Osteocyte (in vitro differentiated cells): ENCODE results near the gene SUMF1. TPM values are rescaled to one million over a fixed set of nuclear protein-coding genes. Genes with fewer than 3 reads are reported as not detected.

Experiments
- DNase-seq: peaks from one replicate; pipeline ENCODE4 v3.0.0; 2021; ENCODE audit warnings: mixed read lengths; ENCODE audit not compliant: unreplicated experiment; ENCODE audit errors: extremely low spot score
- H3K27ac Mint-ChIP-seq: one replicate; pipeline ENCODE4 v1.8.0; 2021; ENCODE audit warnings: mild to moderate bottlenecking, mixed read lengths; ENCODE audit not compliant: unreplicated experiment
- H3K27me3 Mint-ChIP-seq: one replicate; pipeline ENCODE4 v1.8.0; 2021; ENCODE audit warnings: mixed read lengths; ENCODE audit not compliant: unreplicated experiment
- H3K36me3 Mint-ChIP-seq: one replicate; pipeline ENCODE4 v1.8.0; 2021; ENCODE audit warnings: mixed read lengths; ENCODE audit not compliant: unreplicated experiment
- H3K4me1 Mint-ChIP-seq: one replicate; pipeline ENCODE4 v1.8.0; 2021; ENCODE audit warnings: mixed read lengths; ENCODE audit not compliant: unreplicated experiment
- H3K4me3 Mint-ChIP-seq: one replicate; pipeline ENCODE4 v1.8.0; 2021; ENCODE audit warnings: mild to moderate bottlenecking, moderate library complexity, mixed read lengths; ENCODE audit not compliant: unreplicated experiment
- H3K9me3 Mint-ChIP-seq: one replicate; pipeline ENCODE4 v1.8.0; 2021; ENCODE audit warnings: mixed read lengths; ENCODE audit not compliant: unreplicated experiment
- CTCF ChIP-seq: fragments of 200-600 bp; sonication (generic); IDR thresholded peaks from 2 replicates; pipeline ENCODE4 v1.5.0; 2021; ENCODE audit warnings: antibody characterized with exemption, mild to moderate bottlenecking, moderate library complexity
- total RNA-seq: library from RNA; stranded (reverse); gene quantifications from 2 replicates; pipeline ENCODE4 v1.2.1, GENCODE V29; 2021

SUMF1 gene
- total RNA-seq, 1 donor from 2014 or later: 44.1 TPM

DNA sequence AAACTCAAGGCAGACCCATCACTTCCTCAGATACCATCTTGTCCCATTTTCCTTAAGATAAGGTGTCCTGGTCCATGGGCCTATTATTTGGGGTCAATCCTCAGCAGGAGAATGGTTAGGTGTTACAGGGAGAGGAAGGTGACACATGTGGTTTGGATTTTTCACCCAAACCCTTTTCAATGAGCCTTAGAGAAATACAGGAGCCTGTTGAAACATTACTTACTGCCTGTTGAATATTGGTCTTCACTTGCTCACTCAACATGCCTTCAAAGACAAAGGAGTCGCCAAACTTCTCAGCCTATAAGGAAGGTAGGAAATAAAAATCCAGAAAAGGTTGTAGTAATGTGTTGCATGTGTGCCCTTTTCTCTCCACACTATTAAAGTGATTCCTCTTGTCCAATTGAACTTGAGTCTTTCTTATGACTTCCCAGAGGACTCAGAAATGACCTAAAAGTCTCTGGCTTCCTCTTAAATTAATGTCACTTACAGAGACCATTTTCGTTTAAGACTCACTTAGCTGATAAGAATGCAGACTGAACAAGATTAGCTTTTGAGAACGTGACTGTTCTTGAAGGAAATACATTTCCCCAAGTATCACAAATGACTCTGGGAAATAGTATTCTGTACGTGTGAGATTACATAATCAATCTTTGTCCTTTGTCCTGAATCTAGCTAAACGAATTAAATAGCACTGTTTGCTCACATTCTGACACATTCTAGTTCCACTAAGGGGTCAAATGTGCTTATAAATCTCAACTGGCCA is 17.8 kb downstream of the SUMF1 start:
- H3K4me3 Mint-ChIP-seq: no peak overlapping the region
- no peak for DNase-seq
- H3K9me3 Mint-ChIP-seq: no peaks in the 10 kb centered on the region
- H3K36me3 Mint-ChIP-seq: peaks cover 20% of the 10 kb centered on the region
- TF ChIP-seq CTCF: no peak
- no peak overlapping the region for H3K27ac Mint-ChIP-seq
- no peaks in the 10 kb centered on the region for H3K27me3 Mint-ChIP-seq
- no peaks in the 10 kb centered on the region for H3K4me1 Mint-ChIP-seq

GRCh38 chr3:4448187-4448586 is 18.9 kb downstream of the SUMF1 start:
- Mint-ChIP-seq H3K27me3 (no peaks in the 10 kb centered on the region), H3K36me3 (peaks cover 27% of the 10 kb centered on the region), H3K9me3 (no peaks in the 10 kb centered on the region), H3K4me3 (no peak overlapping the region), H3K4me1 (no peaks in the 10 kb centered on the region), H3K27ac (no peak overlapping the region)
- DNase-seq: no peak
- no peak for TF ChIP-seq CTCF

GRCh38 chr3:4447295-4447999 is 19.6 kb downstream of the SUMF1 start:
- DNase-seq: no peak
- Mint-ChIP-seq H3K4me3 (no peak overlapping the region), H3K4me1 (no peaks in the 10 kb centered on the region), H3K27me3 (no peaks in the 10 kb centered on the region), H3K36me3 (peaks cover 31% of the 10 kb centered on the region), H3K9me3 (no peaks in the 10 kb centered on the region), H3K27ac (no peak overlapping the region)
- TF ChIP-seq CTCF: no peak

GRCh38 chr3:4440951-4441350 is 26.1 kb downstream of the SUMF1 start:
- TF ChIP-seq CTCF: no peak
- Mint-ChIP-seq H3K4me3 (no peak overlapping the region), H3K36me3 (peaks cover 31% of the 10 kb centered on the region), H3K27me3 (no peaks in the 10 kb centered on the region), H3K4me1 (peaks cover 5% of the 10 kb centered on the region), H3K27ac (no peak overlapping the region), H3K9me3 (no peaks in the 10 kb centered on the region)
- DNase-seq: no peak

DNA sequence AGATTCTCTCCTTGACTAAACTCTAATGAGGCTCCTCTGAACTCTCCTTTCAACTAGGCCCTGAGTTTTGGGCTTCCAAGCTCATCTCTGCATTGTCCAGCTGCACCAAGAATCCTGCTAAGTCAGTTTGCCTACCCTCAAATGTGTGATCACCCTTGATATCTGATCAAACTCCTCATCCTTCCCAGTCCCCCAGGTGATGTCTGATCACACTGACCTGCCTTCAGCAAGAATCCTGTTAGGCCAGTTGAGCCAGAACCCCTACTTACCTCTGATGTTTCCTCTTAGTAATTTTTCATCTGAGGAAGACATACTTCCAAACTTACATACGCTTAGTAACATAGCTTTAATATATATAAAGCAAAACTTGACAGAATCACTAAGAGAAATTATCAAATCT is 28.8 kb downstream of the SUMF1 start:
- DNase-seq: no peak
- H3K27ac Mint-ChIP-seq: no peak overlapping the region
- no peak for TF ChIP-seq CTCF
- peaks cover 23% of the 10 kb centered on the region for H3K36me3 Mint-ChIP-seq
- no peaks in the 10 kb centered on the region for H3K9me3 Mint-ChIP-seq
- no peak overlapping the region for H3K4me3 Mint-ChIP-seq
- H3K4me1 Mint-ChIP-seq: peaks cover 13% of the 10 kb centered on the region
- no peaks in the 10 kb centered on the region for H3K27me3 Mint-ChIP-seq
